ENCODE measurements around the gene REXO4. TPM values are rescaled to one million over a fixed set of nuclear protein-coding genes. Genes with fewer than 3 reads are reported as not detected.
"Not testable (repeated sequence)": the region's sequence is repeated elsewhere in the genome, so short reads cannot be mapped to it uniquely, and the experiment has no call there.

The REXO4 gene
- total RNA-seq, 1 donor, result 29.9 TPM

GRCh38 chr9:133391449-133391848 is 26.4 kb downstream of the REXO4 start:
- DNase-seq (ENCODE audit: low read depth in 2 of 3, low spot score in 2 of 3), result not testable (repeated sequence)

GRCh38 chr9:133390713-133391112 is 27.1 kb downstream of the REXO4 start:
- DNase-seq (ENCODE audit: low read depth in 2 of 3, low spot score in 2 of 3), result no peak

GRCh38 chr9:133389562-133389961 is 28.2 kb downstream of the REXO4 start:
- DNase-seq (ENCODE audit: low read depth in 2 of 3, low spot score in 2 of 3), result no peak

GRCh38 chr9:133389025-133389557 is 28.7 kb downstream of the REXO4 start:
- no peak for DNase-seq (ENCODE audit: low read depth in 2 of 3, low spot score in 2 of 3)

GRCh38 chr9:133387680-133388079 is 30.1 kb downstream of the REXO4 start:
- DNase-seq (ENCODE audit: low read depth in 2 of 3, low spot score in 2 of 3), result no peak

GRCh38 chr9:133386338-133386737 is 31.5 kb downstream of the REXO4 start:
- DNase-seq (ENCODE audit: low read depth in 2 of 3, low spot score in 2 of 3), result no peak

GRCh38 chr9:133385452-133385851 is 32.4 kb downstream of the REXO4 start:
- no peak for DNase-seq (ENCODE audit: low read depth in 2 of 3, low spot score in 2 of 3)

- DNase-seq (ENCODE audit: low read depth in 2 of 3, low spot score in 2 of 3), result no peak
Observed at GRCh38 chr9:133384736-133385321, 33.0 kb downstream of the REXO4 start.

- DNase-seq (ENCODE audit: low read depth in 2 of 3, low spot score in 2 of 3), result no peak
Observed at GRCh38 chr9:133383438-133383837, 34.4 kb downstream of the REXO4 start.

- DNase-seq (ENCODE audit: low read depth in 2 of 3, low spot score in 2 of 3), result no peak
Observed at GRCh38 chr9:133382507-133383141, 35.2 kb downstream of the REXO4 start.

GRCh38 chr9:133380734-133381133 is 37.1 kb downstream of the REXO4 start:
- no peak for DNase-seq (ENCODE audit: low read depth in 2 of 3, low spot score in 2 of 3)

- DNase-seq (ENCODE audit: low read depth in 2 of 3, low spot score in 2 of 3), result no peak
Observed at GRCh38 chr9:133379153-133380086, 38.4 kb downstream of the REXO4 start.

GRCh38 chr9:133378408-133378962 is 39.3 kb downstream of the REXO4 start:
- no peak for DNase-seq (ENCODE audit: low read depth in 2 of 3, low spot score in 2 of 3)

- DNase-seq (ENCODE audit: low read depth in 2 of 3, low spot score in 2 of 3), result no peak
Observed at GRCh38 chr9:133377721-133378216, 40.0 kb downstream of the REXO4 start.

GRCh38 chr9:133377280-133377679 is 40.5 kb downstream of the REXO4 start:
- DNase-seq (ENCODE audit: low read depth in 2 of 3, low spot score in 2 of 3), result not testable (repeated sequence)

GRCh38 chr9:133375724-133376654 is 41.8 kb downstream of the REXO4 start, which contains the start of the genes STKLD1 and SURF4:
TSS of gene STKLD1 (plus strand) at chr9:133376366. CDS start at chr9:133376474, 108 bp downstream.
TSS of gene SURF4 (minus strand) at chr9:133376060. CDS start at chr9:133375969, 91 bp downstream.
- DNase-seq (ENCODE audit: low read depth in 2 of 3, low spot score in 2 of 3), result peak; percentile 80 to 95 (median 94)

GRCh38 chr9:133375116-133375723 is 42.6 kb downstream of the REXO4 start:
- DNase-seq (ENCODE audit: low read depth in 2 of 3, low spot score in 2 of 3), result no peak

GRCh38 chr9:133374612-133375115 is 43.1 kb downstream of the REXO4 start:
- peak in 2 of 3 donors; percentile 45 to 49 for DNase-seq (ENCODE audit: low read depth in 2 of 3, low spot score in 2 of 3)

GRCh38 chr9:133372144-133372543 is 45.7 kb downstream of the REXO4 start:
- DNase-seq (ENCODE audit: low read depth in 2 of 3, low spot score in 2 of 3), result no peak

Measured in hematopoietic multipotent progenitor cell (in vitro differentiated cells).